GM23248 (cell line): Measurements from ENCODE around the gene ARNT2. TPM values are rescaled to one million over a fixed set of nuclear protein-coding genes. Genes with fewer than 3 reads are reported as not detected.

Source experiments
- DNase-seq: peaks from one replicate; pipeline ENCODE4 v3.0.0-alpha.2; 2015
- H2AFZ ChIP-seq: fragments of 200-600 bp; sonication (generic); 2 replicates; pipeline ENCODE4 v1.6.1; 2016; ENCODE audit warnings: antibody characterized with exemption
- H3F3A ChIP-seq: fragments of 200-600 bp; sonication (generic); 2 replicates; pipeline ENCODE4 v1.6.1; 2016; ENCODE audit warnings: mild to moderate bottlenecking, antibody characterized with exemption, mixed run types; ENCODE audit not compliant: insufficient read depth
- H3K27ac ChIP-seq: fragments of 200-600 bp; sonication (generic); 2 replicates; pipeline ENCODE4 v1.5.1; 2016; ENCODE audit warnings: mild to moderate bottlenecking
- H3K27me3 ChIP-seq: fragments of 200-600 bp; sonication (generic); replicated peaks from 2 replicates; pipeline ENCODE4 v1.6.1; 2016; ENCODE audit warnings: mild to moderate bottlenecking; ENCODE audit not compliant: insufficient read depth
- H3K36me3 ChIP-seq: fragments of 200-600 bp; sonication (generic); 2 replicates; pipeline ENCODE4 v1.6.1; 2016; ENCODE audit warnings: low read depth, mild to moderate bottlenecking
- H3K4me1 ChIP-seq: fragments of 200-600 bp; sonication (generic); 2 replicates; pipeline ENCODE4 v1.6.1; 2016; ENCODE audit warnings: mild to moderate bottlenecking; ENCODE audit not compliant: insufficient read depth
- H3K4me2 ChIP-seq: fragments of 200-600 bp; sonication (generic); one replicate; pipeline ENCODE4 v1.6.1; 2016; ENCODE audit warnings: mild to moderate bottlenecking; ENCODE audit not compliant: unreplicated experiment
- H3K4me3 ChIP-seq: fragments of 200-600 bp; sonication (generic); 2 replicates; pipeline ENCODE4 v1.5.1; 2016; ENCODE audit warnings: mild to moderate bottlenecking
- H3K79me2 ChIP-seq: fragments of 200-600 bp; sonication (generic); 2 replicates; pipeline ENCODE4 v1.6.1; 2016; ENCODE audit warnings: mild to moderate bottlenecking; ENCODE audit not compliant: insufficient read depth
- H3K9ac ChIP-seq: fragments of 200-600 bp; sonication (generic); 2 replicates; pipeline ENCODE4 v1.6.1; 2016; ENCODE audit warnings: mild to moderate bottlenecking
- H3K9me2 ChIP-seq: fragments of 200-600 bp; sonication (generic); 2 replicates; pipeline ENCODE4 v1.6.1; 2016; ENCODE audit warnings: mixed run types, mild to moderate bottlenecking, moderate library complexity; ENCODE audit not compliant: insufficient read depth
- H3K9me3 ChIP-seq: fragments of 200-600 bp; sonication (generic); one replicate; pipeline ENCODE4 v1.6.1; 2017; ENCODE audit warnings: low read depth
- H4K20me1 ChIP-seq: fragments of 200-600 bp; sonication (generic); 2 replicates; pipeline ENCODE4 v1.6.0; 2016; ENCODE audit not compliant: insufficient read depth
- EZH2 ChIP-seq: fragments of 200-600 bp; sonication (generic); IDR thresholded peaks from 2 replicates; pipeline ENCODE4 v1.6.1; 2018; ENCODE audit warnings: antibody characterized with exemption, mild to moderate bottlenecking; ENCODE audit not compliant: insufficient read depth, poor library complexity, severe bottlenecking
- EZH2phosphoT487 ChIP-seq: fragments of 200-600 bp; sonication (generic); IDR thresholded peaks from 2 replicates; pipeline ENCODE4 v1.6.1; 2018; ENCODE audit warnings: antibody characterized with exemption, moderate library complexity, mild to moderate bottlenecking, low read depth; ENCODE audit not compliant: insufficient read depth
- WGBS, 2 experiments: methylation state at CpG; one replicate each; pipeline ENCODE4 v1.1.6; 2015 to 2017; ENCODE audit warnings: low lambda C conversion rate in 2 of 2, low coverage in 1 of 2; ENCODE audit errors: missing lambda C conversion rate in 2 of 2; 5-methylcytosine and 5-hydroxymethylcytosine counted together
- in situ Hi-C: fragments of 300-500 bp; cut with MboI; formaldehyde crosslinking; loops from 2 replicates; pipeline ENCODE4 v1.15.0; 2020
- polyA plus RNA-seq: library from polyadenylated mRNA; unstranded; fragments of >200 nt; fragmentation: Nextera tagmentation; extraction: Ambion mirVana; gene quantifications from 2 replicates; pipeline ENCODE4 v1.2.1, GENCODE V29; 2016
- total RNA-seq: library from RNA; depleted of rRNA; stranded (reverse); fragments of >200 nt; shearing (Covaris generic); gene quantifications from 2 replicates; pipeline ENCODE4 v1.2.3, GENCODE V29; 2014

Gene ARNT2
- total and polyA plus RNA-seq, 2 experiments from 2014 or later, result 9.3 to 23.5 TPM

GRCh38 chr15:80615361-80615736 lies 211.2 kb downstream of the ARNT2 start:
- no peaks in the 10 kb centered on the region for H3K79me2 ChIP-seq
- H3F3A ChIP-seq, result peaks cover 23% of the 10 kb centered on the region
- H3K4me3 ChIP-seq, result no peak overlapping the region
- no peaks in the 10 kb centered on the region for H3K9me3 ChIP-seq
- DNase-seq, result no peak
- TF ChIP-seq EZH2 (no peak), EZH2phosphoT487 (no peak)
- in situ Hi-C loops, result no loop called here
- H3K36me3 ChIP-seq, result no peaks in the 10 kb centered on the region
- peak overlapping the region; percentile 38 for H3K4me2 ChIP-seq
- WGBS, 2 experiments, result 92 to 94% methylated on average over 4 of the region's 4 CpGs
- H3K4me1 ChIP-seq, result peaks cover 34% of the 10 kb centered on the region
- H2AFZ ChIP-seq, result no peak overlapping the region
- H3K9ac ChIP-seq, result peak overlapping the region; percentile 49
- H4K20me1 ChIP-seq, result no peaks in the 10 kb centered on the region
- H3K27me3 ChIP-seq, result no peaks in the 10 kb centered on the region
- H3K27ac ChIP-seq, result peak overlapping the region; percentile 78
- no peaks in the 10 kb centered on the region for H3K9me2 ChIP-seq

GRCh38 chr15:80615783-80616391 lies 211.7 kb downstream of the ARNT2 start:
- peaks cover 34% of the 10 kb centered on the region for H3K4me1 ChIP-seq
- no peaks in the 10 kb centered on the region for H3K27me3 ChIP-seq
- peak overlapping the region; percentile 39 for H2AFZ ChIP-seq
- H3K9me2 ChIP-seq, result no peaks in the 10 kb centered on the region
- TF ChIP-seq EZH2phosphoT487 (no peak), EZH2 (no peak)
- peak overlapping the region; percentile 49 for H3K9ac ChIP-seq
- H3K4me2 ChIP-seq, result peak overlapping the region; percentile 38
- no peaks in the 10 kb centered on the region for H4K20me1 ChIP-seq
- H3K9me3 ChIP-seq, result no peaks in the 10 kb centered on the region
- peaks cover 23% of the 10 kb centered on the region for H3F3A ChIP-seq
- WGBS, 2 experiments, result 53 to 54% methylated on average over 14 of the region's 14 CpGs
- DNase-seq, result peak; percentile 89
- no peaks in the 10 kb centered on the region for H3K36me3 ChIP-seq
- H3K4me3 ChIP-seq, result no peak overlapping the region
- in situ Hi-C loops, result no loop called here
- no peaks in the 10 kb centered on the region for H3K79me2 ChIP-seq
- H3K27ac ChIP-seq, result peak overlapping the region; percentile 78

GRCh38 chr15:80618685-80619400 lies 214.7 kb downstream of the ARNT2 start:
- Histone ChIP-seq H3K79me2 (no peaks in the 10 kb centered on the region), H3K9me2 (no peaks in the 10 kb centered on the region), H3F3A (peaks cover 23% of the 10 kb centered on the region), H3K4me1 (peaks cover 34% of the 10 kb centered on the region), H3K4me3 (0 out of 2 replicates have a peak overlapping the region, but pooled peaks have one; percentile 4), H3K36me3 (no peaks in the 10 kb centered on the region), H3K9ac (0 out of 2 replicates have a peak overlapping the region, but pooled peaks have one; percentile 14), H3K4me2 (peak overlapping the region; percentile 32), H3K9me3 (no peaks in the 10 kb centered on the region), H4K20me1 (no peaks in the 10 kb centered on the region), H2AFZ (peak overlapping the region; percentile 38), H3K27me3 (no peaks in the 10 kb centered on the region), H3K27ac (peak overlapping the region; percentile 34)
- peak; percentile 48 for DNase-seq
- TF ChIP-seq EZH2 (no peak), EZH2phosphoT487 (no peak)
- in situ Hi-C loops, result no loop called here
- WGBS, 2 experiments, result 7% methylated on average over 7 of the region's 7 CpGs

- H4K20me1 ChIP-seq, result no peaks in the 10 kb centered on the region
- in situ Hi-C loops, result no loop called here
- H3K79me2 ChIP-seq, result no peaks in the 10 kb centered on the region
- H3K4me2 ChIP-seq, result peak overlapping the region; percentile 32
- peaks cover 23% of the 10 kb centered on the region for H3F3A ChIP-seq
- H3K9me3 ChIP-seq, result no peaks in the 10 kb centered on the region
- H3K4me3 ChIP-seq, result 0 out of 2 replicates have a peak overlapping the region, but pooled peaks have one; percentile 4
- H3K27me3 ChIP-seq, result no peaks in the 10 kb centered on the region
- TF ChIP-seq EZH2, result no peak
- no peak for TF ChIP-seq EZH2phosphoT487
- WGBS, 2 experiments, result 10 to 17% methylated on average over 1 of the region's 1 CpG
- H3K4me1 ChIP-seq, result peaks cover 34% of the 10 kb centered on the region
- DNase-seq, result peak; percentile 49
- H3K36me3 ChIP-seq, result no peaks in the 10 kb centered on the region
- H3K9ac ChIP-seq, result no peak overlapping the region
- H2AFZ ChIP-seq, result peak overlapping the region; percentile 38
- no peaks in the 10 kb centered on the region for H3K9me2 ChIP-seq
- H3K27ac ChIP-seq, result peak overlapping the region; percentile 34
Measured at GRCh38 chr15:80619680-80620079, 215.5 kb downstream of the ARNT2 start.
